GM21723 (cell line): ENCODE data around the gene XXYLT1.
"Not testable (repeated sequence)": the region's sequence is repeated elsewhere in the genome, so short reads cannot be mapped to it uniquely, and the experiment has no call there.

ENCODE experiments used
- ATAC-seq: cut with Tn5 transposase; IDR thresholded peaks from one replicate; pipeline ENCODE4 v1.9.1; 2021; ENCODE audit warnings: mild to moderate bottlenecking, moderate library complexity; ENCODE audit not compliant: unreplicated experiment

Gene XXYLT1

GRCh38 chr3:195102609-195103467 lies 168.1 kb downstream of the XXYLT1 start:
- ATAC-seq = no peak

GRCh38 chr3:195101927-195102608 lies 168.9 kb downstream of the XXYLT1 start:
- ATAC-seq = no peak

- ATAC-seq = no peak
Measured at GRCh38 chr3:195101001-195101583, 169.9 kb downstream of the XXYLT1 start.

GRCh38 chr3:195099951-195100785 lies 170.8 kb downstream of the XXYLT1 start:
- no peak for ATAC-seq

GRCh38 chr3:195098741-195099525 lies 172.0 kb downstream of the XXYLT1 start:
- no peak for ATAC-seq

- no peak for ATAC-seq
Measured at GRCh38 chr3:195097331-195098255, 173.4 kb downstream of the XXYLT1 start.

GRCh38 chr3:195096484-195097330 lies 174.3 kb downstream of the XXYLT1 start:
- no peak for ATAC-seq

GRCh38 chr3:195096053-195096452 lies 174.9 kb downstream of the XXYLT1 start:
- ATAC-seq = no peak

- no peak for ATAC-seq
Measured at GRCh38 chr3:195095704-195096036, 175.3 kb downstream of the XXYLT1 start.

GRCh38 chr3:195095035-195095703 lies 175.8 kb downstream of the XXYLT1 start:
- ATAC-seq = no peak

- peak; percentile 69 for ATAC-seq
Measured at GRCh38 chr3:195094191-195094921, 176.6 kb downstream of the XXYLT1 start.

GRCh38 chr3:195093731-195094130 lies 177.2 kb downstream of the XXYLT1 start:
- ATAC-seq = peak; percentile 22

- not testable (repeated sequence) for ATAC-seq
Measured at GRCh38 chr3:195087840-195088601, 182.9 kb downstream of the XXYLT1 start.

- ATAC-seq = no peak
Measured at GRCh38 chr3:195087328-195087727, 183.6 kb downstream of the XXYLT1 start.

GRCh38 chr3:195086885-195087284 lies 184.1 kb downstream of the XXYLT1 start:
- ATAC-seq = no peak

GRCh38 chr3:195086341-195086740 lies 184.6 kb downstream of the XXYLT1 start:
- ATAC-seq = no peak
